ENCODE results near the gene NT5DC3. TPM values are rescaled to one million over a fixed set of nuclear protein-coding genes. Genes with fewer than 3 reads are reported as not detected.

The NT5DC3 gene
- total RNA-seq, 4 donors from 2014 or later, result 4.7 to 32.2 (median 5.8) TPM

DNA sequence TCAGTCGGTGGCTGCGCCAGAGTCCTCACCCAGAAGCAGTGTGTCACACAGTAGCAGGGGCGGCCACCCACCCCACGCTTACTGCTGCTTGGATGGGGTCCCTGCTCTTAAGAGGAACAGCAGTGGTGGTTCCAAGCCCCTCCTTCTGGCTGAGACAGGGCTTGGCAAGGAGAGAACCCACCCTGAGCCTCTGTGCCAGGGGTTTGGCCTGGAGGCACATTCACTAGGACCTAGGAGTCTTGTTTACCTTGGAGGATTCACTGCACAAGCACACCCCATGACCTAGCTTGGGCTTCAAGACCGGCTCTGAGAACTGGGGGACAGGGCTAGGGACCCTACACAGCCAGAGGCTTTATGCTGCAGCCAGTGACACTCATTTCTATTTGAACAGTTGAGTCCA, 78.6 kb downstream of the NT5DC3 start:
- no peak overlapping the region for H3K4me3 ChIP-seq
- H3K4me1 ChIP-seq, result peaks cover 0 to 7% (median 0%) of the 10 kb centered on the region in 3 donors
- H3K27ac ChIP-seq, result no peak overlapping the region
- TF ChIP-seq, protein P1, sequence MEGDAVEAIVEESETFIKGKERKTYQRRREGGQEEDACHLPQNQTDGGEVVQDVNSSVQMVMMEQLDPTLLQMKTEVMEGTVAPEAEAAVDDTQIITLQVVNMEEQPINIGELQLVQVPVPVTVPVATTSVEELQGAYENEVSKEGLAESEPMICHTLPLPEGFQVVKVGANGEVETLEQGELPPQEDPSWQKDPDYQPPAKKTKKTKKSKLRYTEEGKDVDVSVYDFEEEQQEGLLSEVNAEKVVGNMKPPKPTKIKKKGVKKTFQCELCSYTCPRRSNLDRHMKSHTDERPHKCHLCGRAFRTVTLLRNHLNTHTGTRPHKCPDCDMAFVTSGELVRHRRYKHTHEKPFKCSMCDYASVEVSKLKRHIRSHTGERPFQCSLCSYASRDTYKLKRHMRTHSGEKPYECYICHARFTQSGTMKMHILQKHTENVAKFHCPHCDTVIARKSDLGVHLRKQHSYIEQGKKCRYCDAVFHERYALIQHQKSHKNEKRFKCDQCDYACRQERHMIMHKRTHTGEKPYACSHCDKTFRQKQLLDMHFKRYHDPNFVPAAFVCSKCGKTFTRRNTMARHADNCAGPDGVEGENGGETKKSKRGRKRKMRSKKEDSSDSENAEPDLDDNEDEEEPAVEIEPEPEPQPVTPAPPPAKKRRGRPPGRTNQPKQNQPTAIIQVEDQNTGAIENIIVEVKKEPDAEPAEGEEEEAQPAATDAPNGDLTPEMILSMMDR (IDR thresholded peaks at IDR 0.05), result no peak
- no peak for TF ChIP-seq POLR2A (IDR thresholded peaks at IDR 0.05)
- H3K36me3 ChIP-seq, result peaks cover 0 to 31% (median 8%) of the 10 kb centered on the region in 3 donors
- no peaks in the 10 kb centered on the region for H3K9me3 ChIP-seq
- H3K27me3 ChIP-seq, result no peaks in the 10 kb centered on the region
- DNase-seq, result no peak
- 83 to 88% methylated on average over 1 to 4 of the region's 5 CpGs for WGBS, 2 donors
- intact Hi-C loops (cut with DNase I), result no loop called here

DNA sequence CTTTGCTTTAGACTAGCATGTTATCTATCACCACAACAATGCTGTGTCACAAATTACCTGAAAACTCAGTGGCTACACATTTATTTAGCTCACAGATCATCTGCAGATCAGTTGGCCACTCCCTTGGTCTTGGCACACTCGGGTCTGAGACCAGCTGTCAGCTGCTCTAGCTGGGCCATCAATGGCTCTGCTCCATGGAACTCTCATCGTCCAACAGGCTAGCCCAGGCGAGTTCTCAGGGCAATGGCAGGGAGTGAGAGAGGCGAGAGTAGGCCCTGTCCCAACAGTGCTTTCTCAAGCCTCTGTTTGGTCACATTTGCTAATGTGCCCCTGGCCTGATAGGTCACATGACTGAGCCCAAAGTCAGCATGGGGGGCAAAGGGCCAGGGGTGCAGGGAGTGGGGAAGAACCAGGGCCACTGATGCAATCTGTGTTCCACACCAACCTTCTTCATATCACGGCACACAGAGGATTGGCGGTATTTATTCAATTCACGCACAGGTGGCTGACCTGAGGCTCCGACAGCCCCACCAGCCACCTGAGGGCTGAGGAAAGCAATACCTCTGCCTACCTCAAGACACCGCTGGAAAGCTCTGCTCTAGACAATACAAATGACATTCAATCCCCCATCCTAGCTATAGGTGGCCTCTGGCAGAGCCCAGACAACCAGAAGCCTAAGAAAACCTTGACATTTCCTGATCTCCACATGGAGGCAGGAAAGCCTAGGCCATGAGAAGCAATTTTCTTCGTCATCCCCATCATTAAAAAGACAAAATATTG, 82.5 kb downstream of the NT5DC3 start:
- TF ChIP-seq, protein P1 (IDR thresholded peaks at IDR 0.05), result no peak
- no peak for TF ChIP-seq POLR2A (IDR thresholded peaks at IDR 0.05)
- H3K27me3 ChIP-seq, result peaks cover 0 to 2% (median 0%) of the 10 kb centered on the region in 4 donors
- no peak for DNase-seq
- H3K27ac ChIP-seq, result no peak overlapping the region
- peaks cover 0 to 14% (median 0%) of the 10 kb centered on the region in 3 donors for H3K36me3 ChIP-seq
- WGBS, 2 donors, result 84 to 94% methylated on average over 5 to 6 of the region's 10 CpGs
- H3K4me1 ChIP-seq, result peaks cover 0 to 5% (median 0%) of the 10 kb centered on the region in 3 donors
- H3K9me3 ChIP-seq, result no peaks in the 10 kb centered on the region
- no peak overlapping the region for H3K4me3 ChIP-seq
- intact Hi-C loops (cut with DNase I), result no loop called here

DNA sequence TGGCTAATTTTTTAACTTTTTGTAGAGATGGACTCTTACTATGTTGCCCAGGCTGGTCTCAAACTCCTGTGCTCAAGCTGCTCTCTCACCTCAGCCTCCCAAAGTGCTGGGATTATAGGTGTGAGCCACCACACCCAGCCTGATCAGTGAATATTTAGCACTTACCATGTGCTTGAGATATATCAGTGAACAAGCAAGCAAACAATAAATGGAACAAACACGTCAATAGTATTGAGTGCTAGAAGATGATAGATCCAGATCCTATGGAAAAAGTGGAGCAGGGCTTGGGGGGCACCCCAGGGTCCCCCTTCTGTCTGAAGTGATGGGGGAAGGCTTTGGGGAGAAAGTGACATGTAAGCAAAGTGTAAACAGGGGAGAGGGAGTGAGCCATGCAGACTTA, 83.8 kb downstream of the NT5DC3 start:
- Histone ChIP-seq H3K9me3 (no peaks in the 10 kb centered on the region), H3K36me3 (peaks cover 0 to 4% (median 0%) of the 10 kb centered on the region in 3 donors), H3K4me3 (no peak overlapping the region), H3K27ac (no peak overlapping the region), H3K4me1 (no peaks in the 10 kb centered on the region), H3K27me3 (peaks cover 0 to 6% (median 0%) of the 10 kb centered on the region in 4 donors)
- 94 to 100% methylated on average over 1 of the region's 1 CpG for WGBS, 2 donors
- intact Hi-C loops (cut with DNase I), result no loop called here
- no peak for DNase-seq
- TF ChIP-seq POLR2A (IDR thresholded peaks at IDR 0.05), result no peak
- TF ChIP-seq, protein P1 (IDR thresholded peaks at IDR 0.05), result no peak

DNA sequence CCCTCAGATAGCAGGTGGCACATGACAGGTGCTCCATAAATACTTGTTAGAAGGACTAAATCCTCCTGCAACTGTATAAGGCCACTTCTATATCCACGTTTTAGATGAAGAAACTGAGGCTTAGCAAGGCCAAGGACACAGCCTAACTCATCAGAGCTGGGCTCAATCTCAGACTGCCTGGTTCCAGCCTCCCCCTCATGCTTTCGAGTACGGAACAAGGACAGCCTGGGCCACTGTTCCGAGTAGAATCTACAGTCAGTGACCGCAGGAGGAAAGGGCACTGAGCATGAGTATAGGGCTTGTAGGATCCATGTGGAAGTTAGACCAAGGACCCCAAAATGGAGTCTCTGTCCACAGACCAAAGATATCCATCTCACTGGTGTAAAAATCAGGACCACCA, 84.6 kb downstream of the NT5DC3 start:
- peaks cover 0 to 6% (median 0%) of the 10 kb centered on the region in 4 donors for H3K27me3 ChIP-seq
- no peak for TF ChIP-seq POLR2A (IDR thresholded peaks at IDR 0.05)
- TF ChIP-seq, protein P1 (IDR thresholded peaks at IDR 0.05), result no peak
- no peaks in the 10 kb centered on the region for H3K4me1 ChIP-seq
- no peak overlapping the region for H3K27ac ChIP-seq
- WGBS, 2 donors, result 88 to 89% methylated on average over 1 to 2 of the region's 5 CpGs
- H3K9me3 ChIP-seq, result no peaks in the 10 kb centered on the region
- intact Hi-C loops (cut with DNase I), result no loop called here
- DNase-seq, result no peak
- no peaks in the 10 kb centered on the region for H3K36me3 ChIP-seq
- no peak overlapping the region for H3K4me3 ChIP-seq

DNA sequence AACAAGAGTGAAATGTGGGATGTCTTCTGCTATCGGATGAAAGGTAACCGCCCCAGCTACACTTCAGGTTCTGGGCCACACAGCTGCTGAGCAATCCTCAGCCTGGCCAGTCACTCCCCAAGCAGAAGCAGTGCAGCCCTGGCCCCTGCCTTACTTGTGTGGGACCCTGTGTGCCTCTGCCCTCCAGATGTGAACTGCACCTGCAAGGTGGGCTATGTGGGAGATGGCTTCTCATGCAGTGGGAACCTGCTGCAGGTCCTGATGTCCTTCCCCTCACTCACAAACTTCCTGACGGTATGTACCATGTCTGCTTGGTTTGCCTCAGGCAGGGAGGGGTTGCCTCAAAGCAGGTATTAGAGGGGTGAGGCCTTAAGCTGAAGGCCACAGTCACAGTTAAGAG, 85.6 kb downstream of the NT5DC3 start:
- TF ChIP-seq, protein P1 (IDR thresholded peaks at IDR 0.05), result no peak
- no peak for TF ChIP-seq POLR2A (IDR thresholded peaks at IDR 0.05)
- no peak overlapping the region for H3K27ac ChIP-seq

More for the DNA sequence above, 85.6 kb downstream of the NT5DC3 start:
- peaks cover 0 to 6% (median 0%) of the 10 kb centered on the region in 4 donors for H3K27me3 ChIP-seq
- H3K36me3 ChIP-seq, result no peaks in the 10 kb centered on the region
- no peak for DNase-seq
- no peak overlapping the region for H3K4me3 ChIP-seq
- no peaks in the 10 kb centered on the region for H3K9me3 ChIP-seq
- H3K4me1 ChIP-seq, result no peaks in the 10 kb centered on the region
- 92 to 100% methylated on average over 2 of the region's 3 CpGs for WGBS, 2 donors
- intact Hi-C loops (cut with DNase I), result no loop called here
